NCI-H82 (cell line): ENCODE results near the gene ITPRIPL1.

Experiments
- DNase-seq: peaks from one replicate; lab custom pipeline; 2025; lab: John Stamatoyannopoulos, UW

ITPRIPL1 gene

DNA sequence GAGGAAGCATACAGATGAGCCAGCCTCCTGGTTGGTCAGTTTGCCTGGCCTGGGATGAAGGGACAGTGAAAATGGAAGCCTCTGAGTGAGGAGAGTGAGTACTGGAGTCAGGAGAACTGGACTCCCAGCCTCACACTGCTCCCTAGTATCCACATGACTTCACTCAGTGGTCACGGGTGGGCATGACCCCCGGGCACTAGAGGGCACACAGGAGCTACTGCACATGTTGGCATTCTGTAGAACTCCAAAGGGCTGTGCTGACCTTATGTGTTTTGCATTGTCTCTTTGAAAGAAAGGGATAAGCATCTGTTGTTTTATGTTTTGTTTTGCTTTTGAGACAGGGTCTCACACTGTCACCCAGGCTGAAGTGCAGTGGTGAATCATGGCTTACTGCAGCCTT lies 34.2 kb downstream of the ITPRIPL1 start:
- no peak for DNase-seq

DNA sequence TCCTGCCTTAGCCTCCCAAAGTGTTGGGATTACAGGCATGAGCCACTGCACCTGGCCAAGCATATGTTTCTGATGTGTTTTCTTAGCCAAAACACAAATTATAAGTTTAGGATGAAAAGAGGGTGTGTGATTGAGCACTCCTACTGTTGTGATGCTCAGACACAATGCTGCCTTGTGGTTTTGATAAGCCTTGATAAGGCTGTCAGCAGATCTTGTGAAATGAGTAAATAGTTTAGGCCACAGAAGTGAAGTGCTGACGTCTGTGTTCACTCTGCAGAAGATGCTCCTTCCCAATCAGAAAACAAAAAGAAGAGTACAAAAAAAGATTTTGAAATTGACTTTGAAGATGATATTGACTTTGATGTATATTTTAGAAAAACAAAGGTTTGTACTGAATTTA lies 34.7 kb downstream of the ITPRIPL1 start:
- DNase-seq = no peak

DNA sequence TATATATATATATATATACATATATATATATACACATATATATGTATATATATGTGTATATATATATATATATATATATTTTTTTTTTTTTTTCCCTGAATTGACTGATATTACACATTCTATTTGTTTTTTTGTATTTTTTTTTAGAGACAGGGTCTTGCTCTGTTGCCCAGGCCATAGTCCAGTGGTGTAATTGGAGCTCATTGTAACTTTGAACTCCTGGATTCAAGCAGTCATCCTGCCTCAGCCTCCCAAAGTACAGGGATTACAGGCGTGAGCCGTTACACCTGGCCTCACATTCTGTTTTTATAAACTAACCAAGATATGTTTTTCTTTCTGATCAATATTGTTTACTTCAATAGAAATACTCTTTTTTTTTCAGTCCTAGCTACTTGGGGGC lies 36.6 kb downstream of the ITPRIPL1 start:
- DNase-seq = no peak

- DNase-seq = no peak
Measured at GRCh38 chr2:96369186-96369585, 44.1 kb downstream of the ITPRIPL1 start.

DNA sequence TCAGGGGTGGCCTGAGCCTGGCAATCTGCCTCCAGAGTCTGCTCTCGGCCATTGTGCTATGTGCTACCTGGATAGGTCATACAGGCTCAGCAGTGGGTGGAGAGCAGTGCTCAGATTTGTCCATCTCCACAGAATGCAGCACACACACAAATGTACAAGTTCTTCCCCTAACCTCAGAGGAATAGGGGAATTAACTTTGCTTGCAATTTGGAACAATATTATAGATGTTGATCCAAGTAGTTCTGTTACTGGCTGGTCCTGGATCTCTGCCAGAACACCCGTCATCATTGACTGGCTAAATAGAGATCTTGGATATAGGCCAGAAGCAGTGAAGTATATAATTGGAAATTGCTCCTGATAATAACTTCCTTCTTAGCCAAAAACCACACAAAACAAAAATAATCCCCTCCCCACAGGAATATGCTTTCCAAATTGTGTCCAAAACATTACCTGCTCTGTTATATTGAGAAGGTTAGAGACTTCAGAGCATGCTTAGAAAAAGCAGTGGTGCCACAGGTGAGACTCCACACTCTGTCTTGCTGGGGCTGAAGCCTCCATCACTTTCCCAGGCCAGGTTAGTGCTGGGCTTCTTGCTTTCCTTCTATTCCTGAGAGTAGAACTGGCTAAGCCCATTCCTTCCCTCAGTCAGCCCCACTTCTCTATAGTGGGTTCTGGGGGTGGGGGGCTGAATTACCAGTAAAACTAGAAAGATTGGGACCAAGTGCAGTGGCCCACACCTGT lies 49.3 kb downstream of the ITPRIPL1 start:
- peak; percentile 14 for DNase-seq
